ENCODE results near the gene OPA1.

DNA sequence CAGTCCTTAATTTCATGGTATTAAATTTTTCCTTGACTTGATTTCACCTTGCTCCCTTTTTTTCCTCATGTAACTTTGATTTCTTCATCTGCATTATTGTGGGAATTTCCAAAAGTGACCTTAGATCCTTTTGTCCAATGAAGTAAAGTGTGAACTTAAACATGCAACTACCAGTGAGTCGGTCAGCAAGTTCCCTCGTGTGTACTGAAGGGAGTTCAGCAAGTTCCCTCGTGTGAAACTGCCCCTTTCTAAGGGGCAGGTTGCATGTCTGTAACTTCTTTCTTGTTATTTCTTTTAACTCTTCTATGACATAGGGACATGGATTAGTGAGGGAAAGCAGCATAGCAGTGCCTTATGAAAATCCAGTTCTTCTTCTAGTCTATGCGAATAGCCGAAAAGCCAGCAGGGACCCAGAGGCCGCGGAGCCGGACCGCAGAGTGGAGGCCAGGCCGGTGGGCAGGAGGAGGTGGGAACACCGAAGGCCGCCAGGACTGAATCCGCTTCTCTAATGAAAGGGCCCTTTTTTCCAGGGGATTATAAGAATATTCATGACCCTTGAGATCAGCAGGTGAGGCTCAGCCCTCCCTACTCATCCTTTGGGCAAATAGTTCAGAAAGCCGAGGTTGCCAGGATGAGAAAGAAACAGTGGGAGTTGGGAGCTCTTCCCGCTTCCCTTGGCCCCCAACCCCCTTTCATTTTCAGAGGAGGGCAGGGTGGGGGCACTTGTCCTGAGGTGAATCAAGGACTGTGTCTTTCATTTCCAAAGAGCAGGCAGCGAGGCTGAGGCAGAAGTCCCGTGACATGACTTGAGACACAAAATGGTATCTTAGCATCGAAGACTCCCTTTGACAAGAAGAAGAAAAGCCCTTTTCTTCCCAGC lies 117.5 kb downstream of the OPA1 start:
- TF ChIP-seq CTCF (IDR thresholded peaks at IDR 0.05) (no peak), POLR2A (IDR thresholded peaks at IDR 0.05) (no peak)
